GM19240 (cell line): ENCODE measurements around the gene TMEM221.

Source experiments
- DNase-seq: peaks from one replicate; pipeline ENCODE4 v3.0.0; 2011; ENCODE audit warnings: low spot score; ENCODE audit not compliant: insufficient read length

TMEM221 gene

GRCh38 chr19:17445526-17446165, 2.8 kb downstream of the TMEM221 start:
- DNase-seq, result no peak

- DNase-seq, result no peak
Observed at GRCh38 chr19:17441241-17442021, 7.0 kb downstream of the TMEM221 start.

GRCh38 chr19:17436874-17437267, 11.6 kb downstream of the TMEM221 start:
- DNase-seq, result no peak

GRCh38 chr19:17436094-17436873, 12.2 kb downstream of the TMEM221 start:
- DNase-seq, result no peak

- DNase-seq, result no peak
Observed at GRCh38 chr19:17435218-17435617, 13.2 kb downstream of the TMEM221 start.

GRCh38 chr19:17431417-17431816, 17.1 kb downstream of the TMEM221 start:
- no peak for DNase-seq

- no peak for DNase-seq
Observed at GRCh38 chr19:17429641-17430113, 18.8 kb downstream of the TMEM221 start.

GRCh38 chr19:17424743-17425365, 23.6 kb downstream of the TMEM221 start:
- DNase-seq, result no peak

GRCh38 chr19:17423429-17424208, 24.8 kb downstream of the TMEM221 start:
- DNase-seq, result no peak

GRCh38 chr19:17421942-17422341, 26.5 kb downstream of the TMEM221 start:
- DNase-seq, result no peak

- DNase-seq, result no peak
Observed at GRCh38 chr19:17420475-17420924, 28.0 kb downstream of the TMEM221 start.

GRCh38 chr19:17419621-17420474, 28.6 kb downstream of the TMEM221 start, which contains the start of gene MVB12A:
Gene MVB12A (plus strand): TSS chr19:17420047. CDS start chr19:17420136, 89 bp downstream.
- peak; percentile 98 for DNase-seq

- DNase-seq, result no peak
Observed at GRCh38 chr19:17419154-17419620, 29.3 kb downstream of the TMEM221 start.

GRCh38 chr19:17418710-17419109, 29.8 kb downstream of the TMEM221 start:
- no peak for DNase-seq

GRCh38 chr19:17415121-17415520, 33.3 kb downstream of the TMEM221 start:
- DNase-seq, result no peak

- DNase-seq, result no peak
Observed at GRCh38 chr19:17414097-17414496, 34.4 kb downstream of the TMEM221 start.

- no peak for DNase-seq
Observed at GRCh38 chr19:17411801-17412200, 36.7 kb downstream of the TMEM221 start.

- DNase-seq, result no peak
Observed at GRCh38 chr19:17409990-17410389, 38.5 kb downstream of the TMEM221 start.

GRCh38 chr19:17406887-17407196, 41.6 kb downstream of the TMEM221 start:
- DNase-seq, result no peak
